GM19351 (cell line): ENCODE data around the gene POLH.

Source experiments
- ATAC-seq: cut with Tn5 transposase; IDR thresholded peaks from one replicate; pipeline ENCODE4 v1.9.1; 2021; ENCODE audit warnings: mild to moderate bottlenecking, moderate library complexity; ENCODE audit not compliant: unreplicated experiment

Gene POLH

DNA sequence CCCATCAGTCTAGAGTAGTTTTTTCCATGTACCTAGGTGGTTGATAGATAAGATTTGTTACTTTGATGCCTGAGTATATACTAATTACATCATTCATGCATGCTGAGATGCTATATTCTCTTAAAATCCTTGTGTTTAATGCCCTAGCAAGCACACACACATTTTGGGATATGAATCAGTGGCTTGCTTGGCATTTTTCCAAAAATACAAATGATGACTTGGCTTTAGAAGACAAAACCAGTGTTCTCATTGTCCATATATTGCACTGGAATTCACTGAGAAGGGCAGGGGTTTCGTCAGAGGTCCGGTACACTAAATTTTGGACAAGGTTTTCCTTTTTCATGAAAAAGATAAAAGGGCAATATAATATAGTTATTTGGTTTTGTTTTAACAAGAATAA, 28.2 kb downstream of the POLH start:
- no peak for ATAC-seq

DNA sequence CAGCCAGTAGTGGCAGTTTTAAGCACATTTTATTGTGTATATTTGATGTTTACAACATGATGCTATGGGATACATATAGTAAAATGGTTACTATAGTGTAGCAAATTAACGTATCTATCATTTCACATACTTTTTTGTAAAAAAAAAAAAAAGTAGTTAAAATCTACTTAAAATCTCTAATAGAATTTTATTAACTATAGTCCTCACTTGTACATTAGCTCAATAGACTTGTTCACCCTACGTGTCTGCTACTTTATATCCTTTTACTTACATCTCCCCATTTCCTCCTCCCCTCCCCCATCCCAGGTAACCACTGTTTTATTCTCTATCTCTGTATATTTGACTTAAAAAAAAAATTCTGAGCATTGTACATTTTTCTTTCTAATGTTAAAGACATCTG, 30.0 kb downstream of the POLH start:
- no peak for ATAC-seq

DNA sequence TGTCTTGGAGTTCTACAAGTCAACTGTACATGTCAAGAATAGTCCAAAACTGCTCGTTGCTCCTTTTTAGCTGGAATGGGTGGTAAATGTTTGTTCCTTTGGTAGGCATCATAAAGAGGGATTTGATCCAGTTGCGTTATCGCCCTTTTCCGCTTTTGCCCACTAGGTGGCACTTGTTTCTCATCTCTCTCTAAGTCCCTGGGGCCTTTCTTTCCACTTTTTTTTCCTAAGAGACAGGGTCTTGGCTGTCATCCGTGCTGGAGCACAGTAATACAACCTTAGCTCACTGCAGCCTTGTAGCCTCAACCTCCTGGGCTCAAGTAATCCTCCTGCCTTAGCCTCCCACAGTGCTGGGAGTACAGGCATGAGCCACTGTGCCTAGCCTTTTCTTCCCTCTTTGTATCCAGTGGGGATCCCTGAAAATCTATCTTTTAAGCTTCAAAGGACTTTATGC, 32.4 kb downstream of the POLH start:
- ATAC-seq, result no peak

DNA sequence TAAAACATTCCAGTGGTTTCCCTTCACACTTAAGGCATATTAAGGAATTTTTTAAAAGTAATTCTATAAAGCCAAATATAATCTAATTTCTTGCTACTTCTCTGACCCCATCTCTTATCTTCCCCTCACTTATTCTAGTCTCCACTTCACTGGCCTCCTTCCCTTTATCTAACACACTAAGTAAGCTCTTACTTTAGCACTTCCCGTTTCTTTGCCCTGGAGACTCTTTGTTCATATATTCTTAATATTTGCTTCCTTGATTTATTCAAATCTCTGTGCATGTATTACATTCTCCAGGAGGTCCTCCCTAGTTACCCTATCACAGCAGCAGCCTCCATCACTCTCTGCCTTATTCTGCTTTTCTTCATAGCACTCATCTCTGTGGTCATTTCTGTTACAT, 32.8 kb downstream of the POLH start:
- no peak for ATAC-seq

DNA sequence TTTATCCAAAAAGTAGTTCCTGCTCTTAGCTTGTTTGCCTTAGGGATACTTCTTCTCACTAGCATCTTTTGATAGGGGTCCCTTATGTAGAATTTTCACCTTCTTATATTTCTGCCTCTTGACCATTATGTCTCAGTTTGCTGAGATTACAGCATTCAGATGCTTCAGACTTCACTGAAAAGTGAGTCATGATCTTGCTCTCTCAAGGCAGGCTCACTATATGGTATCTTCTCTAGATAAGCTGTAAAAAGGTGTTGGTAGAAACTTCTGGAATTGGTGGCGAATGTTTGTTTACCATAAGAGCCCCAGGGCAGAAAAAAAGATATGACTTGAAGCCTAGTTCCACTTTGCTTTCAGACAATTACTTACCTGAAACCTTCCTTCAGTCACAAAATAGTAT, 33.4 kb downstream of the POLH start:
- ATAC-seq, result no peak

GRCh38 chr6:43610431-43610830, 34.4 kb downstream of the POLH start:
- ATAC-seq, result no peak

DNA sequence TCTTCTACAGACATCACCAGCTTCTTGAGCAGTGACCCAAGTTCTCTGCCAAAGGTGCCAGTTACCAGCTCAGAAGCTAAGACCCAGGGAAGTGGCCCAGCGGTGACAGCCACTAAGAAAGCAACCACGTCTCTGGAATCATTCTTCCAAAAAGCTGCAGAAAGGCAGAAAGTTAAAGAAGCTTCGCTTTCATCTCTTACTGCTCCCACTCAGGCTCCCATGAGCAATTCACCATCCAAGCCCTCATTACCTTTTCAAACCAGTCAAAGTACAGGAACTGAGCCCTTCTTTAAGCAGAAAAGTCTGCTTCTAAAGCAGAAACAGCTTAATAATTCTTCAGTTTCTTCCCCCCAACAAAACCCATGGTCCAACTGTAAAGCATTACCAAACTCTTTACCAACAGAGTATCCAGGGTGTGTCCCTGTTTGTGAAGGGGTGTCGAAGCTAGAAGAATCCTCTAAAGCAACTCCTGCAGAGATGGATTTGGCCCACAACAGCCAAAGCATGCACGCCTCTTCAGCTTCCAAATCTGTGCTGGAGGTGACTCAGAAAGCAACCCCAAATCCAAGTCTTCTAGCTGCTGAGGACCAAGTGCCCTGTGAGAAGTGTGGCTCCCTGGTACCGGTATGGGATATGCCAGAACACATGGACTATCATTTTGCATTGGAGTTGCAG, 37.9 kb downstream of the POLH start:
- ATAC-seq, result no peak

DNA sequence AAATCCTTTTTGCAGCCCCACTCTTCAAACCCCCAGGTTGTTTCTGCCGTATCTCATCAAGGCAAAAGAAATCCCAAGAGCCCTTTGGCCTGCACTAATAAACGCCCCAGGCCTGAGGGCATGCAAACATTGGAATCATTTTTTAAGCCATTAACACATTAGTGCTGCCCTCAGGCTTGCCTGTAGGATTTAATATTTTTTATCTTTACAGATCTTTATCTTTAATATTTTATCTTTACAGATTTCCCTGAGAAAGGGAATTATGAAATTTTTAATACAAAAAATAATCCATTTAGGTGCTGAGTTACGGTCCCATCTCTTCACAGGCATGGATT, 38.4 kb downstream of the POLH start:
- no peak for ATAC-seq

- ATAC-seq, result no peak
These were observed 40.9 kb downstream of the POLH start for GRCh38 chr6:43616725-43617472.

- no peak for ATAC-seq
These were observed 45.3 kb downstream of the POLH start for GRCh38 chr6:43621078-43621835.

DNA sequence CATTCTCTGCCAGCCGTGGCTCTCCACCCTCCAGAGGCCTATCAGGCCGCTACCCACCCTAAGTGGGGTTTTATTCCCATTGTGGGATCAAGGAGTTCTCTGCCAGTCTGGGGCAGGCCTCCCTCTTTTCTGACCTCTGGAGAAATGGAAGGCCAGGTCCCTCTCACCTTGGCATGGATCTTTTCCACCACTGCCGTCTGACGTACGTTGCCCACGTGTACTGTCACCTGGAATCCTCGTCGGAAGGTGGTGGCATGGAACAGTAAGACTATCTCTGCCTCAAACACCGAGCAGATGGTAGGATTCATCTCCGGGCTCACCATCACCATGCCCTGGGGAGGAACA, 45.8 kb downstream of the POLH start:
- no peak for ATAC-seq

GRCh38 chr6:43622541-43622940, 46.6 kb downstream of the POLH start:
- ATAC-seq, result no peak

DNA sequence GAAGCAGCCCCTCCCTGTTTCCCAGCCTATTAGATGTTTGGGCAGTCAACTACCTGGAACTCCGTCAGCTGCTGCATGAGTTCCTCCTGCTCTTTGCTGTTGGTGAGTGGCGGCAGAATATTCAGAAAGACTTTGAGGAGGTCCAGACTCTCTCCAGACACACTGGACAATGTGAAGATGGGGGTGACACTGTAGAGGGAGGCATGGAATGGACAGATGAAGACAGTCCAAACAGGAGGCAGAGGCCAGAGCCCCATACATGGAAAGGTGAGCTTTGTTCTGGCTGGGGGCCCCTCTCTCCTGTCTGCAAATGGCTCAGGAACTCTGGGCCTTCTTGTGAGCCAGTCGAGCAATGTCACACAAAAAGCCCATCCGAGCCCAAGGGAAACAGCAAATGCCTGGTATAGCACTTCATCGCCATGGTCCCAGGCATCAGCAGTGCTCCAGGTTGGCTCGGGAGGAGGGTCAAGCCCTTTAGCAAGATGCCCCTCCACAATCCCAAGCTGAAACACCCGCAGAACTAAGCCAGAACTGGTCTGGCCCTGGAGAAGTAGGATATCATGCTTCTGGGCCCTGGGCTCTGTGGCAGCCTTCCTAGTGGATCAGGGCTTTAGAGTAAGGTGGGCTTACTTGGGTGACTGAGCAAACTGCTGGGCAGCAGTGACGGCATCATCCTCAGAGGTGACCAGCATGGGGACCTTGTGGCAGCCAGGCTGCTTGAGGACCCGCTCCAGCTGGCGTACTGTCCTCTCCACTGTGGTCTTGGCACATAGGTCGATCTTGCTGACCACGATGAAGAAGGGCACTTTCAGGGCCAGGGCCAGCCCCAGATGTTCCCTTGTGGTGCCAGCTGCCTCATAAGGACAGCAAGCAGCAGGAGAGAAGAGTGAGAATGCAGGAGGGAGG, 48.1 kb downstream of the POLH start:
- ATAC-seq, result no peak

- ATAC-seq, result no peak
These were observed 48.9 kb downstream of the POLH start for GRCh38 chr6:43624786-43625288.

DNA sequence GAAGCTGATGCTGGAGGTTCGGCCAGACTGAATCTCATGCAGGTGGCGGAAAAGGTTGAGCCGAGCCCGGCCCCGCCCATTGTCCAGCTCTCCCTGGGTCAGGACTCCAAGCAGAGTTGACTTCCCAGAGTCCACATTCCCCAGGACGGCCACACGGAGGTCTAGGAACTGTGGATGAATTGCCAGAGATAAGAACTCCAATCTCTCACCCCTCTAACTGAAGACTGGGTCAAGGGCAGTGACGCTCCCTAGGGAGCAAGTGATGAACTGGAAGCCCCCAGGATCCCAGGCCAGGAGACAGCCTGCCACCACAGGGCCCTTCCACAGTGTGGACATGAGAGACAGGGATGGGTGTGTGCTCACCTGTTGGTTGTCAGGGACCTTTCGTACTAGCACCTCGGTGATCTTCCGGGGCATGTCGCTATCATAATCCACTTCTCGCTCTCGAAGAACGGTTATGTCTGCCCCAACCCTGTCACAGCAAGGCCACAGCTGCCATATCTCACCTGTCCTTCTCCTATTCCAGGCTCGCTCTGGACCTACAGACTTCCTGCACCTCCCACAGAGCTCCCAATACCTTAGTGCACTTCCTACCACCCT, 49.5 kb downstream of the POLH start:
- no peak for ATAC-seq

DNA sequence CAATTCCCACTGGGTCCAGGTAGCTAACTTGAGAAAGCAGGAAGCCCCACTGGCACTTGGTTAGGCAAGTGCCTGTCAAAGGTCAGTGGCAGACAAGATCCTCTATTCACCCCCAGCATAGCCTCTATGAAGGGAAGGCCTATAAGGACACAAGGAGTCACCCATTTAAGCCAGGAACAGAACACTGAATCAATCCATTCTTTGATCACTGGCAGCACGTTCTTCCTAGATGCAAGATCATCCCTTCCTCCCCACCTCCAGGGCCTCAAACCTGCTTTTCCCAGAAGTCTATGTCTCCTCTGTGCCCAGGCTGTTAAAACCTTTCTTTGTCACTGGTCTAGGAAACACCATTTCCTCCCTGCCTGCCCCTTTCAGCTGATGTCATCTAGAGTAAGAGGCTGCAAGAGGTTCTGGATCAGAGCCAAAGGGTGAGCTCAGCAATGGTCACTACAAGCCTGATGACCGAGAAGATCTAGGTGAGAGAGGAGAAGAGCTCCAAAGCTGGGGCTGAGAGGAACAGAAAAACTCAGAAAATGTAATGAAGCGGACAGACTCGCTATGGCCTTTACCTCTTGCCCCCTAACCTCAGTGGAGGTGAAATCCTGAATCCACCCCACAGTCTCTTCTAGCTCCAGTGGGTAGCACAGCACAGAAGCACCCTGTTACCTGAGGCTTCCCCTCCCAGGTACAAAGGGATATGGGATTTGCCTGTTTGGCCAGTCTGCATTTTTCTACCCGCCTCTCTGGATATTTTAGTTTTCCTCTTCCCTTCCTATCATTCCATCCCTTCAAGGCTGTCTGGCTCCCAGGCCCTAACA, 51.2 kb downstream of the POLH start:
- ATAC-seq, result no peak

GRCh38 chr6:43628393-43629103, 52.6 kb downstream of the POLH start:
- peak; percentile 25 for ATAC-seq

GRCh38 chr6:43629104-43629504, 53.1 kb downstream of the POLH start, which contains the start of gene GTPBP2:
TSS of gene GTPBP2 (minus strand) at chr6:43629264. CDS start at chr6:43629162, 102 bp downstream.
- peak; percentile 78 for ATAC-seq
